Activated effector memory CD4-positive, alpha-beta T cell treated with Interleukin-2 at 50 U/mL for 16 hours (primary cell): ENCODE results near the gene ABCA6.
"Not testable (repeated sequence)": the region's sequence is repeated elsewhere in the genome, so short reads cannot be mapped to it uniquely, and the experiment has no call there.

ENCODE experiments used
- DNase-seq: peaks from one replicate; pipeline ENCODE4 v3.0.0-alpha.2; 2020

The ABCA6 gene

DNA sequence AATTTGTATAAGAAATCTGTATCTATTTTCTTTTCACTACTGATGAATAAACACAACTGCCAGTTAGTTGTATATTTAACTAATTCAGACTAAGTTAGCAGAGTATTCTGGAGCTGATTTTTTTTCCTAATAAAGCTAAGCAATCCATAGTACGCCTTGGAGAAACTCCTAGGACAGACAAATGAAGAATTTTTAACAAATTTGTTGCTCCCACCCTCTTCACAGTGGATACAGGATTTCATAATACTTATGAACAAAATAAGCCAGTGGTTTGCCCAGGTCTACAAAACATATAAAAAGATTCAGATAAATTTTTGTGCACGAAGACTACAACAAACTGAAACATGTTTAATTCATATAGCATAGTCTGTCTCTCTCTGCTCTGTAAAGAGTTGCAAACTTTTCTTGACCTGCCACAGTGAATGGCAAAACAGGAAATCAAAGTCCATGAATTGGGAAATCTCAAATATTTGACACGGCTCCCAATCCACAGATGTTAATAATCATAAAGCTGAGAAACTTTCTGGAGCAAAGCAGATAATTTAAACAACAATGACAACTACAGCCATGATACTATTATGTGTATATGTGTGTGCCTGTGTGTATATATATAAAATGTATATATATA, 594 bp upstream of the ABCA6 start:
- no peak for DNase-seq

DNA sequence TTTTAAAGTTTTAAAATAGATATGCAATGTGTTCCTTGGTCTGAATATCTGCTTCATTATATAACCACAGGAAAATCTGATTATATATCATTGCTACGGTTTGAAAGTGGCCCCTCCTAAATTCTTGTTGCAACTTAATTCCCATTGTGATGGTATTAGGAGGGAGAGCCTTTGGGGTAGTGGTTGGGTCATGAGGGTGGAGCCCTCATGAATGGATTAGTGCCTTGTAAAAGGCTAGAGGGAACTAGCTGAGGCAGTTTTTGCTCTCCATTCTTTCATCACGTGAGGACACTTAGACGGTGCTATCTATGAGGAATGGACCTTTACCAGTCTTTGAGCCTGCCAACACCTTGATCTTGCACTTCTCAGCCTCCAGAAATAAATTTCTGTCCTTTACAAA, 7.6 kb downstream of the ABCA6 start:
- no peak for DNase-seq

DNA sequence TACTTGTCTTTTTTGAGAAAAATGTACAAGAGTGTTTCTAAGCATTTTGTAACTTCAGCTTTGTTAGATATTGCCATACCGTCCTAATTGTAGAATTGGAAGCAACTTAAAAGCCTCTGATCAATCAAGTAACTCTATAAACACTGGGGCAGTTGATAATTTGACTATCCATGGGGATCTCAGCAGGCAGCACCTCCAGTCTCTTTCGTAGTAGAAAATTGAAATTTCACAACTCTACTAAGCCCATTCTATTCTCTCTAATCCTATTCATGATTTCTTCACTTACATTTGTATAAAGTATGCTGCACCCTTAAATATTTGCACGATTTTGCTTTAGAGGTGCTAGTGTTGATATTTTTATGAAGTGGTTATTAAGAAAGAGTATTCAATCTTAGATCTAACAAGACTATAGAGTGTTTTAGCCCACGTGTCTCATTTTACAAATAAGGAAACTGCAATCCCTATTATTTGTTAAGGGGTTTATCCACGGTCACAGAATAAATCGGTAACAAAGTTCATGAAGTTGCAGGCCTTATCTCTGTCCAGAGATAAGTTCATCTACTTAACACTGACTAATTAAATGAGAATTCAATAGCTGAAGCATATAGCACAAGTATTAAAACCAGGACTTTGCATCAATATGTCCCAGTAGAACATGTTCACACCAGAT, 10.9 kb downstream of the ABCA6 start:
- no peak for DNase-seq

DNA sequence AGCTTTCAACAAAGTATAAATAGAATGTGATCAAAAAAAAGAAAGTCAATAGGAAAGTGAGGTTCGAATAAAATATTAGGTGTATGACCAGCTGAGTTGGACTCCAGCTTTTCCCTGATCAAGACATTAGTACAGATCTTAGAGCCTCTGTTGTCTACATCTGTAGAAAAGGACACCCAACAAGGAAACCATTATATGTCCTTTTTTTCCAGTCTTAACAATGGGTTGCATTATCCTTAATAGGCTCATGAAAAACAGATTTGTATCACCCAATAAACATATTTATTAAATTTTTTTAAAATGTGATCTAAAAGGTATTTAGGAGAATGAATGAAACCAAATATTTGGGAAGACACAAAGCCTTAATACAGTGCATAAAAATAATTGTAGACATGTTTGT, 18.1 kb downstream of the ABCA6 start:
- no peak for DNase-seq

DNA sequence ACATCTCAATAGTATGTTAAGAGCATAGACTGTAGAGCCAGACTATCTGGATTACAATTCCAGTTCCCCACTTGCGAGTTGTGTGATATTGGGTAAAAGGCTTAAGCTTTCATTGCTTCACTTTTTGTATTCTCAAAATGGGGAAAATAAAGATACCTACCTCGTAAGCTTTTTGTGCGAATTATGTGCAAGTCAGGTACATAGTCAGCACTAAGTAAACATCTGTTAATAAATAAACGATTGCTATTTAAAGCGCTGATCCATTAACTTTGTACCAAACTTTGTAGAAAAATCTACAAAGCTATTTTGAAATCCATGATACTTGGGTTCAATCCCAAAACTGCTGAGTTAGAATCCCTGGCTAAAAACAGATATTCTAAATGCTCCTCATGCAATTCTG, 19.6 kb downstream of the ABCA6 start:
- no peak for DNase-seq

DNA sequence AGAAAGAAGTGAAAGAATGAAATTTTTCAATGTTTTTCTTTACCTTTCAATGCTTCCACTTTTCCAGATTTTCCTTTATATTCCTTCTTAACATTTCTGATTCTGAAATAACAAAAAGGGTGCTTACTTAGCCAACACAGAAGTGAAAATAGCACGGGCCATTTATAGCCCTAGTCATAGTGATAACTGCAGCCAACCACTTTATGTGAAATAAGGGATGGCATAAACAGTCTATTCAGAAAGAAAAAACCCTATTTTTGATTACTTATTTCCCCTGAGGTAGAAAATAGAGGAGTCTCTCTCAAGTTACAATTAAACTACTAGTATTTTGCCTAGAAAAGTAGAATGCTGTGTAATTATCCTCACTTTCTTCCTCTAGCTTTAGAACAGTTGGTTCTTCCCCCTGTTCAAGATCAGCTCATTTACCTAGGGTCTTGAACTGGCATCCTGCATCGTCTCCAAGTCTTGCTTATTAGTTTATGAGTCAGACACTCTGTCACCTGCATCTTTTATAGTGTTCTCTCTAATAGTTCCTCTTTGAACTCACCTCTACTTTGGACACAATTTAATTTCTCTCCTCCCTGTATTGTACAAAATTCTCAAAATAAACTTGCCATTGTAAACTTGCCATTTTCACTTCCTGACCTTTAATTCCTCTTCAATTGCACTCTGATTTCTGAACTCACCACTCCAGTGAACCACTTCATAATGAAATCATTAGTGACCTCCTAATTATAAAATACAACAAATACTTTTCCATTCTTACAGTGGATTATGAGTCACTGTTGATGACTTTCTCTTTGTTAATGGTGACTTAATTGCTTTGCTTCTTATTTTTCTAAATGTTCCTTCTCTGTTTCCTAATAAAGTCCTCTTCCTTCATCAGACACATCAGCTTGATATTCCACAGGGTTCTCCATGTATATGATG, 23.6 kb downstream of the ABCA6 start:
- no peak for DNase-seq

DNA sequence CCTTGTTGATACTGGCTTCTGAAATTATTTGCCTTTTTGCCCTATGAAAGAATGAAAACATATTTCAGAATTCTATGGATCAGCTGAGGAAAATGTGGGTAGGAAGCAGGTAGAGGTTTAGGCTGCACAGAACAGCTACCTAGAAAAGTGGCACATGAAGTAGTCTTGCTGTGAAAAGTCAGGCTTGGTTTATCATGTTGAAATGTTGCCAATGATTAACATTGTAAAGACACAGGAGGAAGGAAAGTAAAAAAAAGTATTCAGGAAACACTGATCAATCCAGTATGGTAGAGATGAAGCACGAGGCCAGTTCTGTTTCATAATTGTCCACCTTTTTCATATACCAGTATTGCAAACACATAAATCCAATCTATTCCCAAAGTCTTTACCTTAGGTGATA, 29.9 kb downstream of the ABCA6 start:
- DNase-seq, result no peak

DNA sequence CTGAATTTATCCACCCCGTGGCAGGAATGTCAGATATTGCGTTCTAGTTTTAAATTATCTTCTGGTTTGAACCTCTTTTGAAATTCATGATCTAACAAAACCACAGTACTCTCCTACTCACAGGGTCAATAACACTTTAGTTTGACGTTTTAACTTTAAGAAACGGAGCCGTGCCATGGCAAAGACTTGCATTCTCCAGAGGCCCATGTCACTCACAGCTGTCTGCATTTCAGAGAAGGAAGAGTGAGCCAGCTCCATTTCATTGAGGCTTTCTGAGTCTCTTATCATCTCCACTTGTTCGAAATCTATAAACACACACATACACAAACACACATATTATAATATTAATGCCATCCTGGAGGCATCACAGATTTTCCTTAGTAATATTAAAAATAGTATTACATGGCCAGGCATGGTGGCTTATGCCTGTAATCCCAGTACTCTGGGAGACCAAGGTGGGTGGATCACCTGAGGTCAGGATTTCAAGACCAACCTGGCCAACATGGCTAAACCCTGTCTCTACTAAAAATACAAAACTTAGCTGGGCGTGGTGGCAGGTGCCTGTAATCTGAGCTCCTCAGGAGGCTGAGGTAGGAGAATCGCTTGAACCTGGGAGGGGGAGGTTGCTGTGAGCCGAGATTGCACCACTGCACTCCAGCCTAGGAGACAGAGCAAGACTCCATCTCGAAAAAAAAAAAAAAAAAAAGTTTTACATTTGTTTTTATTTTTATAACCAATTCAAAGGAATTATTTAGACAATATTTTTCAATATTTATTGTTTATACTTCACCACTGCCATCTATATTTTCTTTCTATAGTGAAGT, 35.6 kb downstream of the ABCA6 start:
- DNase-seq, result no peak

DNA sequence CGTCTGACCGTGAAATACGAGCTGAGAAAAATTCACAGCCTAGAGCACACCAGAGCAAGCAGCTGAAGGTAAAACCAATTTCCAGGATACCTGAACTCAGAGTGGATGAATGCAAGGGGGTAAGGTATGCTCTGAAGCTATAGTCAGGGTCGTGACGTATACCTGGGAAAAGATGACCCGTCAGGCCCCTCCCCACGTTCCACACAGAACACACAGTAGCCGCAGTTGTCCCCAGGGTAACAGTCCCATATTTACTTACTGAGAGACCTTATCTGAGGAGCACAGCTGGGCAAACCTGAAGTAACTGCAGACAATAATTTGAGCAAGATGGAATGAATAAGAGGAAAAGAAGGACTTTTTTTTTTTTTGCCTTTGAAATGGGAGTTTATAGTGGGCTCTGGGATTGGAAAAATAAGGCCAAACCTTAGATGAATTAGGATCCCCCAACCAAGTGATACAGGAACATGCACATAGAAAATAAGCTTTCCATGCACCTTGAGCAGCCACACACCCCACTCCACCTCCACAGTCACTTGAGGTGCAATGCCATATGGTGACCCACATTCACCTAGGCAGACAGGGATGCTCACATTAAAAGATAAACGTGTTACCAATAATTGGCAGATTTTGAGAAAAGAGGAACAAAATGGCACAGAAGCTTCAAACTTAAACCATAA, 38.0 kb downstream of the ABCA6 start:
- no peak for DNase-seq

DNA sequence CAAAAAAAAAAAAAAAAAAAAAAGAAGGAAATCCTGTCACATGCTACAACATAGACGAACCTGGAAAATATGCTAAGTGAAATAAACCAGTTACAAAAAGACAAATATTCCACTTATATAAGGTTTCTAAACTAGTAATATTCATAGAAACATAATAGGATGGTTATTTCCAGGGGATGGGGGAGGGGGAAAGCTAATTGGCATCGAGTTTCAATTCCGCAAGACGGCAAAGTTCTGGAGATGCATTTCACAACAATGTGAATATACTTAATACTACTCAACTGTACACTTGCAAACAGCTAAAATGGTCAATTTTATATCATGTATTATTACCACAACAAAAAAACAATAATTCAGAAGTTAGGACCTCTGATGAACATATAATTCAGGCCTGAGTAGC, 43.1 kb downstream of the ABCA6 start:
- DNase-seq, result no peak

DNA sequence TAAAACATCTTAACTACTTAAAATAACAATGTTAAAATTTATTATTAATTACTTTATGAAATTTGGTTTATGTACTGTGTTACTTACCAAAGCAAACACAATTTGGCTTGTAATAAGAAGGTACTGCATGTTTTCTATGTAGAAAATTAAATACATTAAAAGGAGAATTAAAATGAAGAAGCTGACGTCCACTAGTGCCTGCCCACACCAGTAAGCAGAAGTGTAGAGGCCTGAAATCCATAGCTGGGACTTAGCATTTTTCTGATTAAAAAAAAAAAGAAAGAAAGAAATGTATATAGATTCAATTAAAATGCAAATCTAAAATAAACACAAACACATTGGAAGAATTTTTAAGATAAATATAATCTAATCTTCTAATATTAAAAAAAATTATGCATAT, 45.2 kb downstream of the ABCA6 start:
- DNase-seq, result no peak

DNA sequence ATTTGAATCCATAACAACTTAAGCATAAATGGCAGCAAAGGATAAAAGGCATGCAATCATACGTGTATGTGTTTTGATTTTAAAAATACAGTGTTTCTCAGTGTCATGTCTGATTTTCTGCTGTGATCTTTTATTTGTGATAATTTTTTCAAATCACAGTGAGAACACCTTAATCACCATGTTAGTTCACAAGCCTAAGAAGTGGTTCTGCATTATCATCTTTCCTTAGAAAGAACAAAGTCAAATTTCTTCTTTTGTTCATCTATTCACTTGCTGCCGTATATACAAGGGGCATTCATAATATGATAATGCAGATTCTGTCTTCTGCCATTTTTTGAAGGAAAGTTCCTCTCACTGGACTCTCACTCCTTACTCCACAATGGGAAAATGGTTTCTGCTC, 47.7 kb downstream of the ABCA6 start:
- no peak for DNase-seq

DNA sequence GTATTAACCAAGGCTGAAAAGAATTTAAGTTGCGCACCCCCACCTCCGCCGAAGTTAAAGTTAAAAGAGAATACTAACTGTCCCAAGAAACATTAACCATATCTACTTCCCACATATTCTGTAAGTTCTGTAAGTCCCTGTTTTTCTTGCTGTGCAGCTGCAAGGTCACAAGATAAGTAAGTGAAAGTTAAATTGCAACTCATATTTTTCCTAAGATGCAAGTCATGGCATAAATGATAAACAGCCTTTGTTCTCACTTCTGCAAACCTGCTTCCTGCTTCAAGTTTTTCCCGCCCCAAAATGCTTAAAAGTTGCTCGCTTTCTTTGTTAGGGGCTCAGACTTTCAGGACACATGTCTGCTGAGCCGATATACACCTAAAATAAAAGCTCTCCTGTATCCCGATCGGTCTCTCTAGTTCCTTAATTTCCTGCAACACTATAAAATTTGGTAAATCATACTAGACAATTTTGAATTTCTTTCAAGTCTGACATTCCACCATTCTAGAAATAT, 48.4 kb downstream of the ABCA6 start:
- DNase-seq, result no peak

DNA sequence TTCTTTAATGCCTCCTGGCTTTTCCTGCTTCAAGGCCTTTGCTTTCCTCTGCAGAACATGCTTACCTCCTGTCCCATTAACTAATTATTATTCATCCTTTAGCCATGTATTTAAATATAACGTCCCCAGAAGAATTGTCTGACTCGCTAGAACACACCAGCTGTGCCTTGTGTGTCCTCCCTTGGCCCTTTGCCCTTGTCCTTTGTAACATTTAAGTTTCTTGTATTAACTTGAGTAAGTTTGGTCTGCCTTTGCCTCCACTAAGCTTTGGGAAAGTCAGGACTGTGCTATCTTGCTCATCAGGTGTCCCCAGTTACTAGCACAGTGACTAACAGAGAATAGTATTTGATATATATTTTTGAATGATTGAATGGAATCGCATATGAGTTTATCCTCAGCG, 51.3 kb downstream of the ABCA6 start:
- DNase-seq, result no peak

DNA sequence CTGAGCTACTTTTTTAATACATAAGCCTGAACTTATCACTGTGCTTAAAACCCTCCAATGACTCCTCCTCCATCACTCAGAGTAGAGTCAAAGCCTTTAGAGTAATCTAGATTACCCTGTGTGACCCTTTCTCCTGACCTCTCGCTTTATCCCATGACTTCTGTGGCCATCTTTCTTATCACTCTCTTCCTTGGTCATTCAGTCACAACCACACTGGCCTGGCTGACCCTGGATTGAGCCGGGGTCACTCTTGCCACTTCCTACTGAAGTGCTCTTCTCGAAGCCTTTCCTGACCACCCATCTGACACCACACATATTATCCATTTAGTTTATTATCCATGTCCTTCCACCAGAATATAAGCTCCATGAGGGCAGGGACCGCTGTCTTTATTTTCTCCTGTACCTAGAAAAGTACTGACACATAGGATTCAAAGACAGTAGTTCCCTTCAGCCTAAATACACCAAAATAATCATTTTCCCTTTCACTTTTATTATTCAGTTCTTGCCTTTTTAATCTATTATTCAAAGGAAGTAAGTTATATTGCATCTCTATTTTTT, 53.0 kb downstream of the ABCA6 start:
- DNase-seq, result no peak

DNA sequence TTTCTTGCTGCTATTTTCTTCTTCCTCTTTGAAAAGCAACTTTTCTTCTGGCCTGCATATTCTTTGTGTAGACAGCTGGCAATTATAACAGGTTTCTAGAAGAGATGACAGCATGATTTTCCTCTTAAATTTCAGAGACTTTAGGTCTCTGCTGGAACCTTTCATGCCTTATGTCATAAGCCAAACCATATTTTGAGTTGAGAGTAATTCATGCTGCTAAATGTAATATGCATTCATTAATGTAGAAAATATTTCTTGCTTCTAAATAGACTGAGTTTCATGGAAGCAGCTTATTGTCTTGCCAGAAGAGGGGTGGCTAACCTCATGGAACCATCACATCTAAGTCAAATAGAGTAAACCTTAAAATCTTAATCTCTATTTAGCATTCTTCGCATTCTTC, 55.1 kb downstream of the ABCA6 start:
- DNase-seq, result no peak

DNA sequence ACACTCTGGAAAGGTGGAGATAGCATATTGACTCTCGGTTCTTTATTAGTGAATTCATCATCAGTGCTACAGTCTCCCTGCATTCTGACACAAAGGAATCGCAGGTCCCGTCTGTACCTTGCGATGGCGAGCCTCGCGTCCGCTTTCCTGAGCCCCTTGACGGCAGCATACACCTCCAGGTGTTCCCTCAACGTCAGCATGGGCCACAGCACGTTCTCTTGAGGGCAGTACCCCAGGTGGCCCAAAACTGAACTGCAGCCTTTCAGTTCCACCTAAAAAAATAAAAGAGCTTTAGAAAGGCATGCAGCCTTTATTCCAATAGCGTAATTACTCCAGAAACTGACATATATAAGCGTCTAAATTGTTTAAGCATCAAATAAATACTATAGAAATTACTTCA, 56.8 kb downstream of the ABCA6 start:
- DNase-seq, result no peak

DNA sequence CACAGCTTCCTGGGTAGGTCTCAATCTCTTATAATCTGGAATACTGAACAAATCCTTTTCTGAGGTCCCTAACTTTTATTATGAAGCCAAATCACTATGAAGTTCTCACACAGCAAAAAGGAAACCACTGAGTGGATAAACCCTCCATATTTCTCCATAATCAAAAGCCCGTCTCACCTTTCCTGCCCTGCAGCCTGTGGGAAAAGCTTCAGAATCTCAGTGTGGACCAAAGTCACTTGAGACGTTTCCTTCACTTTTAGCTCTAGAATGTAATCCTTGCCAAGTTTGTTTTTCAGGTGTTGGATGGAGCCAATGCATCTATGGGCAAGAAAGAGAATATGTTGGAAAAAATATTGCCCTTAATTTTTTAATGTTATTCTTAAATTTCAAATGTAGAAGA, 59.0 kb downstream of the ABCA6 start:
- no peak for DNase-seq

DNA sequence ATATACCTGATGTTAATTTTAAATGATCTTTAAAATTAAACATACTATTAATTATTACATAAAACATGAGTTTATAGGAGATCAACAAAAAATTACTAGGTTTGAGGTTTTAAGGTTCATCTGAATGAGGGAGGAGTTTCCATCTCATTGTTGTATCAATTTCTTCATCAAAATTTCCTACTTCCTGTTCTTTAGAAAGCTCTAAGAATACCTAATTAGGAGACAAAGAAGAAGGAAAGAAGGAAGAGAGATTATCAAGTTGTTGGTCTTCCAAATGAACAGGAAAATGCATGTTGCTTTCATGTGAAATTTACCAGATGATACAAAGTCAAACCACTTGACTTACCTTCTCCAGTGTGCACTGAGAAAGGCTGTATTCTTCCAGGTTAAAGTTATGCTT, 62.8 kb downstream of the ABCA6 start:
- DNase-seq, result no peak

DNA sequence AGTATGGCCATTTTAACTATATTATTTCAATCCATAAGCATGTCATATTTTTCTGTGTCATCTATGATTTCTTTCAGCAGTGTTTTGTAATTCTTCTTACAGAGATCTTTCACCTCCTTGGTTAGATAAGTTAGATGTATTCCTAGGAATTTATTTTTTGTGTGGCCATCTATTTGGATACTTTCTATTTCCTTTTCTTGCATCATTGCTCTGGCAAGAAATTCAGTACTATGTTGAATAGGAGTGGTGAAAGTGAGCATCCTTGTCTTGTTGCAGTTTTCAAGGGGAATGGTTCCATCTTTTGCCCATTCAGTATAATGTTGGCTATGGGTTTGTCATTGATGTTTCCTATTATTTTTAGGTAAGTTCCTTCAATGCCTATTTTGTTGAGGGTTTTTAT, 65.9 kb downstream of the ABCA6 start:
- no peak for DNase-seq

DNA sequence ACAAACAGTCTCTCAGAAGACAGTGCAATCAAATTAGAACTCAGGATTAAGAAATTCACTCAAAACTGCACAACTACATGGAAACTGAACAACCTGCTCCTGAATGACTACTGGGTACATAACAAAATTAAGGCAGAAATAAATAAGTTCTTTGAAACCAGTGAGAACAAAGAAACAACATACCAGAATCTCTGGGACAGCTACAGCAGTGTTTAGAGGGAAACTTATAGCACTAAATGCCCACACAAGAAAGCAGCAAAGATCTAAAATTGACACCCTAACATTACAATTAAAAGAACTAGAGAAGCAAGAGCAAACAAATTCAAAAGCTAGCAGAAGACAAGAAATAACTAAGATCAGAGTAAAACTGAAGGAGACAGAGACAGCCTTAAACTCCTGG, 68.3 kb downstream of the ABCA6 start:
- DNase-seq, result not testable (repeated sequence)

DNA sequence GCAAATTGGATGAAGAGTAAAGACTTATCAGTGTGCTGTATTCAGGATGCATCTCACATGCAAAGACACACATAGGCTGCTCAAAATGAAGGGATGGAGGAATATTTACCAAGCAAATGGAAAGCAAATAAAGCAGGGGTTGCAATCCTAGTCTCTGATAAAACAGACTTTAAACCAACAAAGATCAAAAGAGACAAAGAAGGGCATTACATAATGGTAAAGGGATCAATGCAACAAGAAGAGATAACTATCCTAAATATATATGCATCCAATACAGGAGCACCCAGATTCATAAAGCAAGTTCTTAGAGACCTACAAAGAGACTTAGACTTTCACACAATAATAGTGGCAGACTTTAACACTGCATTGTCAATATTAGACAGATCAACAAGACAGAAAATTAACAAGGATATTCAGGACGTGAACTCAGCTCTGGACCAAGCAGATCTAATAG, 68.9 kb downstream of the ABCA6 start:
- DNase-seq, result not testable (repeated sequence)
